NCI-H146 treated with DMSO at 0.1 percent for 48 hours (cell line): Measurements from ENCODE around the gene RDX.
"Not testable (repeated sequence)": the region's sequence is repeated elsewhere in the genome, so short reads cannot be mapped to it uniquely, and the experiment has no call there.

Experiments used
- DNase-seq: peaks from one replicate; lab custom pipeline; 2025; ENCODE audit not compliant: unreplicated experiment; lab: John Stamatoyannopoulos, UW

Gene RDX

DNA sequence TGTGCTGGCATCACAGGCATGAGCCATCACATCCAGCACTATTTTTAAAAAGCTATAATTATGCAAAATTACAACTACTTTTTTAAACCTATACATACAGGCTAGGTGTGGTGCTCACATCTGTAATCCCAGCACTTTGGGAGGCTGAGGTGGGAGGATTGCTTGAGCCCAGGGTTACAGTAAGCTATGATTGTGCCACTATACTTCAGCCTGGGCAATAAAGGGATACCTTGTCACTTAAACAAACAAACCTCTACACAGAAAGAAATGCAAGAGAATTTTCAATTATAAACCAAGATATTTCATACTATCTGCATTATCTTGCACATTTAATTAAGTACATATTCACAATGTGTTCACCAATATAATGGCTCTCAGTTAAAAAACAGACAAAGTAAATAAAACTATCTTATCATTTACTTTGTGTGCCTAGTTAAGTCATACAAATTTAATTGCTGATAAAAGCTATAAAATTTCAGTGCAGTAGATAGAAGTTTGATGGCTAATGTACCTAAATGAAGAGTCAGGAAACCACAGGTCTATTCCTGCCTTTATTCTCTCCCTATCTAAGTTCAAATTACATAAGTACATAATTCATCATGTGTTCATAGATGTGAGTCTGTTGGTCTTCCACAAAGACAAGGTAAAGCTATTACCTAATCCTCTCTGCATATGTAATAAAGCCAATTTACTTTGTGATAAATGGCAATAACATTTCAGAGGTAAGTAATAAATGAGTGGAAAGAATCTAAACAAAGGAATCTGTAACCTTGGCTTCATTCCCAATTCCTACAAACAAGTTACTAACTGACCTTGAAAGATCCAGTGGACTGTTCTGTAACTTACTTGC, 9.0 kb upstream of the RDX start:
- DNase-seq, result peak; percentile 99

DNA sequence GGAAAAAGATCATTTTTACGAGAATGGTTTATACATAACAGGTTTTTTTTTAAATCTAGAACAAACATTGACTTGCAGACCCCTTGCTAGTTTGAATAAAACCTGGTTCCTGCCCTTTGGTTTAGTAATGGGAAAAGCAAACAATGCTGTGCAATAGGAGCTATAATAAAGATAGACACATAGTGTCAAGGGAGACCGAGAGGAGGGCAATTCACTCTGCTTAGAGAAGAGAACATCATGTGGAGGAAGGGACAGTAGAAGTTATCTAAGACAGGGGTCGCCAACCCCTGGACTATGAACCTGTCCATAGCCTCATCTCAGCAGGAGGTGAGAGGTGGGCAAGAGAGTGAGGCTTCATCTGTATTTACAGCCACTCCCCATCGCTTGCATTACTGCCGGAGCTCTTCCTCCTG, 7.0 kb upstream of the RDX start:
- peak; percentile 94 for DNase-seq

DNA sequence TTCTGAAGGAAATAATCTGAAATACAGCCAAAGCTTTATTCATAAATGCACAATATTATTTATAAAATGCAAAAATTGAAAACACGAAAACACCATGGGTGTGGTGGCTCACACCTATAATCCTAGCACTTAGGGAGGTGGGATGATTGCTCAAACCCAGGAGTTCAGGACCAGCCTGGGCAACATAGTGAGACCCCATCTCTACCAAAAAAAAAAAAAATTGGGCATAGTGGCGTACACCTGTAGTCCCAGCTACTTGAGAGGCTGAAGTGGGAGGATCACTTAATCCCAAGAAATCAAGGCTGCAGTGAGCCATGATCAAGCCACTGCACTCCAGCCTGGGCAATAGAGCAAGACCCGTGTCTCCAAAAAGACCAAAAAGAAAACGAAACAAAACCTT, 5.2 kb upstream of the RDX start:
- DNase-seq, result no peak

DNA sequence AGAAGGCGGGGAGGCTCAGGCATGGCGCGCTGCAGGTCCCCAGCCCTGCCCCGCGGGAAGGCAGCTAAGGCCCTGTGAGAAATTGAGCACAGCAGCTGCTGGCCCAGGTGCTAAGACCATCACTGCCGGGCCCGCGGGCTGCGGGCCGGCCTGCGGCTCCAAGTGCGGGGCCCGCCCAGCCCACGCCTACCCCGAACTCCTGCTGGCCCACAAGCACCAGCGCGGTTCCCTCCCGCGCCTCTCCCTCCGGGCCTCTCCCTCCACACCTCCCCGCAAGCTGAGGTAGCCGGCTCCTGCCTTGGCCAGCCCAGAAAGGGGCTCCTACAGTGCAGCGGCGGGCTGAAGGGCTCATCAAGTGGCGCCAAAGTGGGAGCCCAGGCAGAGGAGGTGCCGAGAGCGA, 4.6 kb upstream of the RDX start:
- DNase-seq, result no peak

DNA sequence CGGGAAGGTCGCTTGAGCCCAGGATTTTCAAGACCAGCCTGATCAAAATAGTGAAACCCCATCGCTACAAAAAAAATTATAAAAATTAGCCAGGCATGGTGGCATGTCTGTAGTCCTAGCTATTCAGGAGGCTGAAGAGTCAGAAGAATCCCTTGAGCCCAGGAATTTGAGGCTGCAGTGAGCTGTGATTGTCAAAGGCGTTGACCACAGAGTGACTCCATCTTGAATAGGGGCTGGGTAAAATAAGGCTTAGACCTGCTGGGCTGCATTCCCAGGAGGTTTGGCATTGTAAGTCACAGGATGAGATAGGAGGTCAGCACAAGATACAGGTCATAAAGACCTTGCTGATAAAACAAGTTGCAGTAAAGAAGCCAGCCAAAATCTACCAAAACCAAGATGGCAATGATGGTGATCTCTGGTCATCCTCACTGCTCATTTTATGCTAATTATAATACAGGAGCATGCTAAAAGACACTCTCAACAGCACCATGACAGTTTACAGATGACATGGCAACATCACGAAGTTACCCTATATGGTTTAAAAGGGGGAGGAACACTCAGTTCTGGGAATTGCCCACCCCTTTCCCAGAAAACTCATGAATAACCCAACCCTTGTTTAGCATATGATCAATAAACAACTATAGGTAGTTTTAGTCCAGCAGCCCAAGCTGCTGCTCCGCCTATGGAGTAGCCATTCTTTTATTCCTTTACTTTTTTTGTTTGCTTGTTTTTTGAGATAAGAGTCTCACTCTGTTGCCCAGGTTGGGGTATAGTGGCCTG, 2.8 kb upstream of the RDX start:
- DNase-seq, result no peak

DNA sequence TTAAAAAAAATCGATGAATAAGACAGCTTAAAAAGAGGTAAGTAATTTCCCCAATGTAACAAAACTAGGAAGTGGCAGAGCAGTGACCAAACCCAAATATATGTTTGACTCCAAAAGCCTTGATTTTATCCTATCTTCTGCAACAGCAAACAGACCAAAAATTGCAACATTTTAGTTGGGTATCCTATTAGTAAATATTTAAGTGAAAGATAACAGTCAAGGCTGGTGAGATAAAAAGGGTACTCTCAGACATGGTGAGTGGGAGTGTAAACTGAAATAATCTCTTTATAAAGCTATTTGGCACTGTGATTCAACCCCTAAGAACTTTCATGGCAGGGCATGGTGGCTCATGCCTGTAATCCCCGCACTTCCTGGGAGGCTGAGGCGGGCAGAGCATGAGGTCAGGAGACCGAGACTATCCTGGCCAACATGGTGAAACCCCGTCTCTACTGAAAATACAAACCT, 1.9 kb upstream of the RDX start:
- no peak for DNase-seq

DNA sequence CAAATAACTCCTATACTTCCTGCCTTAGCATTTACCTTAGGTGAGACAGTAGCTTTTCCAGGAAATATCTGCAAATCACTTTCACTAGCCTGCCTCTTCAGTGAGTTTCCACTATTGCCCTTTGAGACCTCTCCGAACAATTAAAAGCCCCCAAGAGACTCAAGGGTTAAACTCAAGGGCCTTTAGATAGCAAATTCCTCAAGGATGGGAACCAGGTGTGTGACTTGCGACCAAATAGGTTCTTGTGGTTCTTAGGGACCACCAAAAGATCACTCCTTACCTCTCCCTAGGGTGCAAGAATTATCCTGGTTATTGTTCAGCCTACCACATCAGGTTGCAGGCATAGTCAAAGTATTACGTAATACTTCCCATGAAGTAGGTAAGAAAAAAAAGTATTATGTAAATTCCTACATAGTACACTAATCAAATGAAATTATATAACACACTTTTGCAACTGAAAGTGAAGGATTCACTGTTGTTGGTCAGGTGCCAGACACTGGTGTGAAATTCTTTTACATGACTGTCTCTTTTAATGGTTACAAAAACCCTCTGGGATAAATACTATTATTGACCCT, 1.4 kb upstream of the RDX start:
- no peak for DNase-seq

DNA sequence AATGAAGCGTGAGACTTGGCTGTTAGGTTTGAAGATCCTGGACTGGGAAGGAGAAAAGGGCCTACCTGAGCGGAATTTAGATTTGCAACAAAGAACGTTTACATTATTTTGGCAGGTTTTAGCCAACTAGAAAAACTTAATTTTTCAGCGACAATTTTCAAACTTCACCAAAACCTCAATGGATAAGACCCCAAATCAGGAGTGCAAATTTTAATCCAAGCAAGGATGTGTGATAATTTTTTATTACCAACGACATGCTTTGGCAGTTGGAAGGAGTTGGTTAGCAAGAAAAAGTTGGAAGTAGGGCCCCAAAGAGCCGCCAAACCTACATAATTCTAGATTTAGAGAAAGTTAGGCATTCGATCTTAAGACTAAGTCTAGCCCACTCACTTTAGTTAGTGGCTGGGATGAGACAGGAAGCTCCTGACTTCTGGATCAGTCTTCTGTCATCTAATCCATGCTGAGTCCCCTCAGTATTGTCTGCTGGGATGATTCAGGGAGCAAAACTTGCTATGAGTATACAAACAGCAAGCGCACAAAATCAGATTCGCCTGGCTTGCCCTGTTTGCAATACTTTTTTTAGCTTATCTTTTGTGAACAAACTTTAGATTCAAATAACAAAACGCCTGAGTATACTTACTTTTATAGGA, 787 bp upstream of the RDX start:
- DNase-seq, result no peak

DNA sequence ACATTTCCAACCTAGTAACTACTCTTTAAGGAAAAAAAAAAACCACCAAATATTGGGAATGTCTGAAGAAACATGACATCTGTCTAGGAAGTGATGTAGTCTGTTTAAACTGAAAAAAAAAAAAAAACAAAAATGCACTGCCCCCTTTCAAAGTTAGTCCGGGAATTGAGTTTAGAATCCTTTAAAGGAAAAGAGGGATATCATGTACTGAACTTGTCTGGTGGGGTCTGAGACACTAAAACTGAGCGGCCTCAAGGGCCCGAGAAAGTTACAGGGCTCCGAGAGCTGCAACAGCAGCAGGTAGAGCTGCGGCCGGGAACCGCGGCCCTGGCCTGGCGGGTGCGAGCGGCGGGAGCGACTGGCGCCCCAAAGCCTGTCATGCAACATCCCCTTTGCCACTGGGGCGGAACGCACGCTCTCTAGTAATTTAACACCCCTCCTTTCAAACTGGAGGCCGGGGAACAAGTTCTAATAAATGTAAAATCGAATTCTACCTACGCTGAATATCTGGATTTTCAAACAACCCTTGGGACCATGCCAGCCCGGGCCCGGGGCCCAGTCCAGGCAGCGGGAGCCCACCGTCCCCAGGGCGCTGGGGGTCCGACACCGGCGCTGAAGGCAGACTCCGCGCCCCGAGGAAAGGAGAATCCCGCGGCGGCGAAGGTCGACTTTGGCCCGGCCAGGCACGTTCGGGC, 736 bp downstream of the RDX start:
- DNase-seq, result peak; percentile 9

DNA sequence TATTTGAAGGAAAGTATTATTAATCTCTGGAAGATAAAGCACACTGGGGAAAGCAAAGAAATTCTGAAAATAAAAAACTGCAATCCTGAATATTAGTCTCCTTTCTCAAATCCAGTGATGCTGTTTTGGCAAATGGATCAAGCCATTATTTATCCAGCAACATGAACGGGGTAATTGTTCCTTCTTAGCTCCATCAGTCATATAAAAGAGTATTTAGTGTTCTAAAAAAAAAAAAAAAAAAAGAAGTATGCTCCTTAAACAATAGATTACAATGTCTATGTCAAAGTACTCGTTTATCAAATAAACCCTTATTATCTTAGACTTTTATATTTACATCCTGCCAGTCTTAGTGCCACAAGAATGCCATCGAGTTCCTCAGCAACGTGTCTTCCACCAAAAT, 1.3 kb downstream of the RDX start:
- no peak for DNase-seq

DNA sequence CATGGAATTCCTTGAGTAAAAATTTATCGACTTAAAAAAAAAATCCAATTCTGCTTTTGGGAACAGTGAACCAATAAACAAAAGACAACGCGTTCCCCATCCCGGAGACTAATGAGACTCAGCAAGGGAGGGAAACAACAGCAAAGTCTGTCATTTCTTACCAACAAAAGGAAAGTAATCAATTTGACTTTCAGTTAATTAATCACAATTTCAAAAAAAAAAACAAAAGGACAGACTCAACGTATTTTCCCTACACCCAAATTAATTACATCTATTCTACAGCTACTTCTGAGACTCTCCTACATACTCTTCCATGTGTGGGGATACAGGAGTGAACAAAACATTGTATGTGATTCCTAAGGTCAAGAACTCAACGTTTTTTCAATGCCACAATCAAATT, 1.9 kb downstream of the RDX start:
- DNase-seq, result no peak

DNA sequence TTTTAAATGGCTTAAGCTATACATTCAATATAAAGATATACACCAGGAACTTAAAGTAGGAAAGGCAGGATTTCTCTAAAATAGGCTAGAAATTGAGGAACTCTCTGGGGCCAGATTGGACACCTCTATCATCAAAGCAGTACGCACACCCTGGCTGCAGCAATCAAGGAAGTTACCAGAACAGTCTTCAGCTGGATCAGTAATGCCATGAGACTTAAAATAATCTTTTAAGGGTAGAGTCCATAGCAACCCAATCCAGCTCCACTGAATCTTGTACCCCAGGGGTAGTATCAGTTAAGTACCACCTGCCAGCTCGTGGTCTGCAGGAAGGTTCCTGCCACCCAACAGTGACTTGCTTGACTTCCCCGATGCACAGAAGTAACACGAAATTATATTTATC, 3.0 kb downstream of the RDX start:
- DNase-seq, result no peak

DNA sequence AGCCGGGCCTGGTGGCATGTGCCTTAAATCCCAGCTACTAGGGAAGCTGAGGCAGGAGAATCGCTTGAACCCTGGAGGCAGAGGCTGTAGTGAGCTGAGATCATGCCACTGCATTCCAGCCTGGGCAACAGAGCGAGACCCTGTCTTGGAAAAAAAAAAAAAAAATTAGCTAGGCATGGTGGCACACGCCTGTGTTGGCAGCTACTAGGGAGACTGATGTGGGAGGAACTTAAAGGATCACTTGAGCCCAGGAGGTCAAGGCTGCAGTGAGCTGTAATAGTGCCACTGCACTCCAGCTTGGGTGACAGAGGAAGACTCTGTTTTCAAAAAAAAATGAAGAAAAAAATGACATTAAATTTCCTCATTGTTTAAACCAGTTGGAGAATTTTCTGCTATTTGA, 4.3 kb downstream of the RDX start:
- DNase-seq, result not testable (repeated sequence)

DNA sequence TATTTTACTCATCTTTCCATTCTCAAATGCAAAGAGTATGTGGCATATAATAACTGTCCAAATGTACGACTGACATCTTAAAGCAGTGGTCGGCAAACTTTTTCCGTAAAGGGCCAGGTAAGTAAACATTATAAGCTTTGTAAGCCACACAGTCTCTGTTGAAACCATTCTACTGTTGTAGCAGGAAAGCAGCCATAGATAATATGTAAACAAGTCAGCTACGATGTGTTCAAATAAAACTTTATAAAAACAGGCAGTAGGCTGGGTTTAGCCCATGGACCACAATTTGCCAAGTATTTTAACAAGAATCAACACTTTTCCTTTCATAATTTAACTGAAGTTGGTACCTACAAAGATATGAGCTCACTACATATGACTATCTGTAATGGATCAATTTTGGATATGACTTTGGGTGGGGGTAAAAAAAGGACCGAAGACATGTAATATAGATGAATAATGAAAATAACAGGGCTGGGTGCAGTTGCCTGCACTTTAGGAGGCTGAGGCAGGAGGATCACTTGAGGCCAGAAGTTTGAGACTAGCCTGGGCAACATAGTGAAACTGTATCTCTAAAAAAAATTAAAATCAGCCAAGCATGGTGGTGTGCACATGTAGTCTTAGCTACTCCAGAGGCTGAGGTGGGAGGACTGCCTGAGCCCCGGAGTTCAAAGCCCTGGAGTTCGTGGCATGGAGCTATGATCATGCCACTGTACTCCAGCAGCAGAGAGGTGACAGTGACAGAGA, 5.7 kb downstream of the RDX start:
- no peak for DNase-seq

DNA sequence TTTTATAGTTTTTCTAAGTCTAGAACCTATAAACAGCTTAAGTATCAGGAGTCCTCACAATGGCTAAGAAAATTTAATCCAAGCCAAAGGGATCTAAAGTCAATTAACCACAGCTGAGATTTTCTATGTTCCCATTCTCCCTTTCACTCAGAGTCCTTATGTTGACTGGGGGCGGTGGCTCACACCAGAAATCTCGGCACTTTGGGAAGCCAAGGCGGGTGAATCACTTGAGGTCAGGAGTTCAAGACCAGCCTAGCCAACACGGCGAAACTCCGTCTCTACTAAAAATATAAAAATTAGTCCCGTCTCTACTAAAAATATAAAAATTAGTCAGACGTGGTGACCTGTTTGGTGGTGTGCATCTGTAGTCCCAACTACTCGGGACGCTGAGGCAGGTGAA, 6.9 kb downstream of the RDX start:
- no peak for DNase-seq

DNA sequence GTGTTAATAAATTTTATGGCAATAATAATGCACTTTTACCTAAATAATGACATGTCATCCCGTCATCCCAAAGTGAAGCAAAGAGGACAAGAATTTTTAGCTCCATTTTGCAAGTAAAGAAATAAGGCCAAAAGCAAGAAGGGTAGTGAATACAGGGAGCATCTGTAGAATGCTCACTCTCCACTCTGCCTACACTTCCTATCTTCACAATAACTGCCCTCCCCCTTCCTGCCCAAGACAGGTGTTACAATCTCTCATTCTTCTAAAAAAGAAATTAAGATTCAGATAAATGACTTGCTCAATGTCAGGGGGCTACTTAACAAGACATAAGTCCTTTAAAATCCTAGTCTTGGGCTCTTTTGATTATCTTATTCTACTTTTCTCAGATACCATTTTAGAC, 8.9 kb downstream of the RDX start:
- no peak for DNase-seq

DNA sequence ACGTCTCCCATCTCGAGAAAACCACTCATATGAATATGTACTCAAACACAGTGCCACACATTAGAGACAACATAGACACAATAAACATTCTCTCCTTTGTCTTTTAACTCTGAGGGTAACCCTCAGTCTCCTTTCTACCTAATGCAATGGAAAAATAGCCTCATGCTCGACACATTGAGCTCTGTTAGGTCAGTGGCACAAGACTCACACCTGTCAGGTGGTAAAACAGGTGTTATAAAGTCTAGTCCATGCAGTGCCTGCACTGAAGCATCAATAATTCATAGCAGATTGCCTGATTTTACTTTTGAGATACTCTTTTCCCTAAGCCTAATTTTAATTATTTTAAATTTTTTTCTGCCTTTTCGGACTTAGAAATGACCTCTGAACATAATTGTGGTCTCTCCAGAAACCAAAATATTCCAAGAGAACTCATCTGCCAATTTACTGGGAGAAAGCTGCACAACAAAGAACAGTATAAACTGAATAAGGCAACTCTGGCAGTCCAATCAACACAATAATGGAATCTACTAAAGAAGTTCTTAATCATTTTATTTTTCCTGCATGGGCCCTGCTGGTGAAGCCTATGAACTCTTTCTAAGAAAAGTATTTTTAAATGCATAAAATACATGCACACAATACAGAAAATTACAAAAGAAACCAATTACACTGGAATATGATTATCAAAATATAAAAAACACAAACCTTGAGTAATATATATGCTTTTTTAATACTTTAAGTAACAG, 9.9 kb downstream of the RDX start:
- peak; percentile 12 for DNase-seq

DNA sequence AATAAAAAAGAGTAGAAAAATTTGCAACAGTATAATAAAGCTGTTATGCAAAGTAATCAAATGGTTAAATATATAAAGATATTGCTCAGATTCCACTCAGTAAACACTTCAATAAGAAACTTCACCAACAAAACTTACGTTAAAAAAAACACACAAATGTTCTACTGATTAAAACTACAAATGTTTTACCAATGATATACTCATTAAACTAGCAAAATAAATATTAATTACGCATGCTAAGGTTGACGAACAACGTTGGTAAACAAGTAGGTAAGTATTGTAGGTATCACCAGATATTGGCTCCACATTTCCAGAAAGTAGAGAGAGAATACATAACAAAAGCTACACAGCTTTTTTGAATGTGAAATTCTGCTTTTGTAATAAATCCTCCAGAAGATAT, 12.6 kb downstream of the RDX start:
- no peak for DNase-seq

DNA sequence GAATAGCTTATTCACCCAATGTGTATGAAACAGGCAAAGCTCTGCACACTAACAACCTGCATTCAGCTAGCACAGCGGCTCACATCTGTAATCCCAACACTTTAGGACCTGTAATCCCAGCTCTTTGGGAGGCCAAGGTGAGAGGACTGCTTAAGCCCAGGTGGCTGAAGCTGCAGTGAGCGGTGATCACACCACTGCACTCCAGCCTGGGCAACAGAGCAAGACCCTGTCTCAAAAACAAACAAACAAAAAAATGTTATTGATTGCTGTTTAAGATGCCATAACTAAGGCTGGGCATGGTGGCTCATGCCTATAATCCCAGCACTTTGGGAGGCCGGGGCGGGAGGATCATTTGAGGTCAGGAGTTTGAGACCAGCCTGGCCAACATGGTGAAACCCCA, 15.8 kb downstream of the RDX start:
- DNase-seq, result not testable (repeated sequence)

DNA sequence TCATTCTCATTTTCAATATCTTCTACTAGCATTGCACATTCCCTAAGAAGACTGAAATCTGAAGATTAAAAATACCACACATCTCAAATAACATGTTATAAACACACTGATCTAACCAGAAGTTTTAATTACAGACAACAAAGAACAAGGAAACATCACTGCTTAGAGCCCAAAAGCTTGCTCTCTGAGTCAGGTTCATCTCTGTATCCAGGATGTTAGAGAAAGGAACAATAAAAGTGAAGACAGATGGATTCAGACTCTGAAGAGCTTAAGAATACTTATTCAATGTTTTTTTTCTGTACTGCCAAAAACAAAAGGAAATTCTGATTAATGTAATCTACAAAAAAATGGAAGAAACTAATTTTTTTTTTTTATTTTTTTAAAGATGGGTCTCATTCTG, 16.5 kb downstream of the RDX start:
- no peak for DNase-seq
